UCSD-AML1 (cell line): ENCODE data around the gene CNKSR1.

ENCODE experiments used
- DNase-seq: peaks from one replicate; lab custom pipeline; 2025; ENCODE audit not compliant: unreplicated experiment; lab: John Stamatoyannopoulos, UW

CNKSR1 gene

GRCh38 chr1:26159743-26160039 lies 17.6 kb upstream of the CNKSR1 start:
- DNase-seq: no peak

DNA sequence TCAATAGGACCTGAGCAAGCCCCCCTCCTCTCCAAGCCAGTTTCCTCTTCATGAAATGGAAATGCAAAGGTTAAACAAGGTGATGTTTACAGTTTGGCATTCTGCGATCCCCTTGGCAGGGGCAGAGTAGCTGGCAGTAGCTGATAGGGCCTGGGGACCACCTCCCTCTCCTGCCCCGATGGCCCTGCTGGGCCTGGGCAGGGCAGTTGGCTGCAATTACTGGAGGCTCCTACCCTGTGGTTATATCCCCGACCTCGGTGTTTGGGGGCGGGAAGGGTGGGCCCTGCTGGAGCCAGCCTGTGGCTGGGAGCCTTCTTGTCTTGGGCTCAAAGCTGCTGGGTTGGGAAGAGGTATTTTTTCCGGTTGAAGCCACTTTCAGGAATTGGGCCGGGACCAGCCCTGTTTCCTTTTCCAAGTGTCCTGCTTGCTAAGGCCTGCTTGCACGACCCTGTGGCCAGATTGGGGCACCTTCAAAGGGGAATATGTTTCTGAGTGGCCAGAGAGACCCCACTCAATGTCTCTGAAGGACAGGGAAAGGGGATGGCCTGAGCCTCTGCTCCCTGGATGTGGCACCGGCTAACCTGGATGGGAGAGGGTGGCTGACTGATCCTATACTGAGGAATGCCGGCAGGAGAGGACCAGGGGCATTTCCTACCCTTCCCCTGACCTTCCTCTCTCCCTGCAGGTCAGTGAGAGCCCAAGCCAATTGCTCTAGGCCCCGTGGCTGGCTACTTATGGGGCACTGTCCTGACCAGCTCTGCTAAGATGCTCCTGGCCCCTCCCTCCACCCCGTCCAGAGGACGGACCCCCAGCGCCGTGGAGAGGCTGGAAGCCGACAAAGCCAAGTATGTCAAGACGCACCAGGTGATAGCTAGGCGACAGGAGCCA lies 16.5 kb upstream of the CNKSR1 start:
- DNase-seq: no peak

DNA sequence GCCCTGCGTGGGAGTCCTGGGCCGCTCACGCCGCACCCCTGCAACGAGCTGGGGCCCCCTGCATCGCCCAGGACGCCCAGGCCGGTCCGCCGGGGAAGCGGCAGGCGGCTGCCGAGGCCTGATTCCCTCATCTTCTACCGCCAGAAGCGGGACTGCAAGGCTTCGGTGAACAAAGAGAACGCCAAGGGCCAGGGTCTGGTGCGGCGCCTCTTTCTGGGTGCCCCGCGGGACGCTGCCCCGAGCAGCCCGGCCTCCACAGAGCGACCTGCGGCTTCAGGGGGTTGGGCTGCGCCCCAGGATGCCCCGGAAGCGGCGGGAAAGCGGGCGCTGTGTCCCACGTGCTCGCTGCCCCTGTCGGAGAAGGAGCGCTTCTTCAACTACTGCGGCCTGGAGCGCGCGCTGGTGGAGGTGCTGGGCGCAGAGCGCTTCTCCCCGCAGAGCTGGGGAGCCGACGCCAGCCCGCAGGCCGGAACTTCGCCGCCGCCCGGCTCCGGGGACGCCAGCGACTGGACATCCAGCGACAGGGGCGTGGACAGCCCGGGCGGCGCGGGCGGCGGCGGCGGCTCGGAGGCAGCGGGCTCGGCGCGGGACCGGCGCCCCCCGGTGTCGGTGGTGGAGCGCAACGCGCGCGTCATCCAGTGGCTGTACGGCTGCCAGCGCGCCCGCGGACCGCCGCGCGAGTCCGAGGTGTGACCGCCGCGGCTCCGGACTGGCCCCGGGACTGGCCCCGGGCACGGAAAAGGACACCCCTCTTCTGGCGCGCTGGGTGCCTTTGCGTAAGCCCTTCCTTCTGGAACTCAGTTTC lies 15.7 kb upstream of the CNKSR1 start:
- no peak for DNase-seq

- DNase-seq: no peak
Measured at GRCh38 chr1:26162220-26162709, 15.0 kb upstream of the CNKSR1 start.

- no peak for DNase-seq
Measured at GRCh38 chr1:26163684-26164035, 13.6 kb upstream of the CNKSR1 start.

GRCh38 chr1:26164036-26164860 lies 13.0 kb upstream of the CNKSR1 start:
- peak; percentile 50 for DNase-seq

- DNase-seq: no peak
Measured at GRCh38 chr1:26164861-26165842, 12.1 kb upstream of the CNKSR1 start.

- DNase-seq: no peak
Measured at GRCh38 chr1:26166719-26167281, 10.5 kb upstream of the CNKSR1 start.

- no peak for DNase-seq
Measured at GRCh38 chr1:26168410-26169197, 8.7 kb upstream of the CNKSR1 start, which contains the start of gene C1orf232. Gene C1orf232 (minus strand): TSS chr1:26168963. CDS start chr1:26168499, 464 bp downstream.

DNA sequence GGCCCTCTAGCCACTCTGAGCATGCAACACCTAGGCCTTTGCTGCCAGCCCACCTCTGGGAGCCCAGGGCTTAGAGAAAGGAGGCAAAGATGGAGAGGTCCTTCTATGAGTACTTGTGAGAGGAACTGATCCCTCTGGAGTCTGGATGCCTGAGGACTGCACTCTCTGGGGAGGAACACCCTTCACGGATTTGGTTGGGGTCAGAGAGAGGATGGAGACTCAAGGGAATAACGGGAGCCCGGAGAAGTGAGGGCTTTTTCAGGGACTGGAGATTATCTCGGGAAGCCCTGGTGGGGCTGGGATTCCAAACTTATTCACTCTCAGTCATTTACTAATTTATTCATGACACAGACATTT lies 8.1 kb upstream of the CNKSR1 start:
- no peak for DNase-seq

- DNase-seq: peak; percentile 93
Measured at GRCh38 chr1:26169669-26170471, 7.4 kb upstream of the CNKSR1 start, which contains the start of gene ZNF593. Gene ZNF593 (plus strand): TSS chr1:26169908. CDS start chr1:26169984, 76 bp downstream.

- DNase-seq: no peak
Measured at GRCh38 chr1:26170472-26170821, 6.8 kb upstream of the CNKSR1 start.

- no peak for DNase-seq
Measured at GRCh38 chr1:26171084-26172072, 5.9 kb upstream of the CNKSR1 start, which contains the start of gene ZNF593OS. Gene ZNF593OS (minus strand): TSS chr1:26171832. CDS start chr1:26171661, 171 bp downstream.

GRCh38 chr1:26175346-26175745 lies 1.9 kb upstream of the CNKSR1 start:
- no peak for DNase-seq

DNA sequence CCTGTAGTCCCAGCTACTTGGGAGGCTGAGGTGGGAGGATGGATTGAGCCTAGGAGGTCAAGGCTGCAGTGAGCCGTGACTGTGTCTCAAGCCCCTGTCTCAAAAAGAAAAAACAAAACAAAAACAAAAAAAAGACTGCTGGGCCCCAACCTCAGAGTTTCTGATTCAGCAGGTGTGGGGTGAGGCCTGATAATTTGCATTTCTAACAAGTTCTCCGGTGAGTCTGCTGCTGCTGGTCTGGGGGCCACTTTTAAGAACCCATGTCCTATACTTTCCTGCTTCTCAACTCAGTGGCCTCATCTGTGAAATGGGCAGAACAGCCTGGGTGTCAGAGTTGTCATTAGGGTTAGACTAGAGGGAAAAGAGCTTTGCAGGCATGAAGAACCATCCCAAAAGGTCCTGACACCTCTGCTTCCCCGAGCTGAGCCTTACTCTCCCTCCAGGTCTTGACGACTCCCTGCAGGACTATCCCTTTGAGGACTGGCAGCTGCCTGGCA lies 2.8 kb downstream of the CNKSR1 start:
- DNase-seq: no peak

DNA sequence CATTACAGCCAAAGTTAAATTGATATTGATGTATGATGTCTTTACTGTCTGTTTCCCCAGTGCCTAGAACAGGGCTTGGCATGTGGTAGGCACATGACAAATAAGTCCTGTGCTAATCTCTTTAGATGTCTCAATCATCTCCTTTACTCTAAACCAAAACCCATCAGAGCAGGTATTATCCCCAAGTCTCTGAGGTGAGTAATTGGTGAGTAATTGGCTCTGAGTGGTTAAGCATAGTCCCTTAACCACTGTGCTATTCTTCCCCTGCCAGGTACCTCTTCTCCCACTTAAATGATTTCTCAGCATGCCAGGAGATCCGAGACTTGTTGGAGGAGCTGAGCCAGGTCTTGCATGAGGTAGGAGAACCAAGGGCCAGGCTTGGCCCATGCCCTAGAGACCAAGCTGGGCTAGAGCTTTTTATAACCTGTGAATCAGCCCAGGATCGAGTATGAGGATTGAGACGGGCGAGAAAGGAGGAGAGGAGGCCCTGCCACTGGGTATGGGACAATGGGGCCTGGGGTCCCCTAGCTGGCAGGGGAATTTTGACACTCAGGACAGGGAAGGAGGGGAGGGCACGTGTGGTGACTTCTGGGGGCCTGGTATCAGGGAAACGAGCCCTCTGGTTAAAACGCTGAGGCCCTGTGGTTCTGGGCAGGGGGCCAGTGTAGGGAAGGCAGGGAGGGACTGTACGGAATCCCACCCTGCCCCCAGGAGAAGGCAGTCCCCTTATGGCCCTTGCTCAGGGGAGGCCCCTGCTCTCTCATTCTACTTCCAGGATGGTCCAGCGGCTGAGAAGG lies 4.5 kb downstream of the CNKSR1 start:
- no peak for DNase-seq
